Heart right ventricle (tissue), 16 donors: Measurements from ENCODE around the gene SMYD3. TPM values are rescaled to one million over a fixed set of nuclear protein-coding genes. Genes with fewer than 3 reads are reported as not detected.

Experiments
- ATAC-seq, 8 donors: fragments of 200-7000 bp; cut with Tn5 transposase; one replicate each; pipeline ENCODE4 v1.9.1; 2020; ENCODE audit warnings: mild to moderate bottlenecking in 8 of 8, moderate library complexity in 8 of 8, moderate number of reproducible peaks in 1 of 8
- DNase-seq, 2 donors: peaks; one replicate each; pipeline ENCODE4 v3.0.0-alpha.2; 2020
- H3K27ac ChIP-seq, 10 donors: fragments of 200-600 bp; sonication (generic) in 2 of 10; one replicate each; pipeline versions ENCODE4 v1.5.0 to v1.8.0; 2020 to 2022; ENCODE audit warnings: mild to moderate bottlenecking in 3 of 10
- H3K27me3 ChIP-seq, 7 donors: fragments of 200-600 bp; one replicate each; pipeline ENCODE4 v1.8.0; 2021 to 2022; ENCODE audit warnings: mild to moderate bottlenecking in 2 of 7
- H3K36me3 ChIP-seq, 9 donors: fragments of 200-600 bp; sonication (generic) in 1 of 9; one replicate each; pipeline versions ENCODE4 v1.5.0 to v1.8.0; 2020 to 2022; ENCODE audit warnings: mild to moderate bottlenecking in 2 of 9
- H3K4me1 ChIP-seq, 9 donors: fragments of 200-600 bp; sonication (generic) in 1 of 9; one replicate each; pipeline versions ENCODE4 v1.5.0 to v1.8.0; 2020 to 2022; ENCODE audit warnings: mild to moderate bottlenecking in 4 of 9
- H3K4me3 ChIP-seq, 10 donors: fragments of 200-600 bp; sonication (generic) in 2 of 10; one replicate each; pipeline versions ENCODE4 v1.5.0 to v1.8.0; 2020 to 2022; ENCODE audit warnings: mild to moderate bottlenecking in 7 of 10, moderate library complexity in 2 of 10
- H3K9me3 ChIP-seq, 11 donors: fragments of 200-600 bp in 10 of 11; sonication (generic) in 2 of 11; one replicate each; pipeline versions ENCODE4 v1.5.0 to v1.8.0; 2013 to 2022; ENCODE audit warnings: mild to moderate bottlenecking in 2 of 11, control low read depth in 1 of 11, moderate library complexity in 1 of 11
- CTCF ChIP-seq, 9 donors: fragments of 200-600 bp; sonication (generic) in 2 of 9; IDR thresholded peaks; one replicate each; pipeline versions ENCODE4 v1.5.0 to v1.8.0; 2021 to 2022; ENCODE audit warnings: antibody characterized with exemption in 9 of 9, mild to moderate bottlenecking in 5 of 9, moderate library complexity in 1 of 9
- WGBS, 2 donors: extraction: QIAGEN DNeasy Blood & Tissue Kit; methylation state at CpG; one replicate each; pipeline ENCODE4 v1.1.7; 2013; ENCODE audit warnings: inconsistent platforms in 1 of 2; 5-methylcytosine and 5-hydroxymethylcytosine counted together
- intact Hi-C, 10 donors: fragments of 100-400 bp; cut with DNase I; formaldehyde crosslinking; loops; one replicate each; pipeline versions ENCODE4 v1.11.1 to v1.14.2; 2022
- polyA plus RNA-seq, 2 donors: library from polyadenylated mRNA; stranded (reverse); fragments of 200-250 nt; gene quantifications; one replicate each; pipeline ENCODE4 v1.2.3, GENCODE V29; 2013
- total RNA-seq, 10 donors: library from RNA; stranded (reverse); fragmentation: NEBNext Ultra II Directional in 3 of 10; extraction: Animal tissue kit (Norgen Biotek cat#: 25700) in 3 of 10; gene quantifications; one replicate each; pipeline versions ENCODE4 v1.2.1 to v1.2.4, GENCODE V29; 2021 to 2023
- donor health status: Arrhythmogenic right ventricular cardiomyopathy.
- donor health status: ischemic (EF 13 %, LVEDD 7.1; RV severe dilation, severe dysfunction).
- donor health status: healthy with polysubstance abuse.
- donor health status: DM: no; HTN: yes; CAD: no.
- donor health status: DM: no; HTN: no; CAD: no.
- donor health status: ischemic (EF 25% LVEDD 6.9; RV normal size, moderate dysfunction).
- donor health status: ischemic (EF 25% LVEDD 5.7; RV mildly dilated, moderate dysfunction).
- donor health status: healthy.
- donor health status: DM: yes; HTN: yes; CAD: no.
- donor health status: Ischemic cardiomyopathy.
- donor health status: ischemic (EF 35%, LVEDD 5.7; RV mildly dilated, moderate dysfunction).
- donor health status: nonischemic (EF 11% LVEDD 7.7; RV severe dilation, severe dysfunction).
- donor health status: DM: yes; HTN: yes; CAD: no.
- donor health status: PGD.
- donor health status: ischemic (EF 29% LVEDD 5.4; RV normal size, mild dysfunction).
- donor health status: nonischemic (EF 23%, LVEDD 6.1; RV moderate dilation, normal function).

Gene SMYD3
- total and polyA plus RNA-seq, 12 donors: 5.9 to 13.9 (median 8.1) TPM

GRCh38 chr1:246301553-246302250 is 205.4 kb downstream of the SMYD3 start:
- intact Hi-C loops: no loop called here
- 77 to 82% methylated on average over 6 of the region's 6 CpGs for WGBS, 2 donors
- Histone ChIP-seq H3K27me3 (no peaks in the 10 kb centered on the region), H3K4me3 (no peak overlapping the region), H3K4me1 (peaks cover 0 to 6% (median 0%) of the 10 kb centered on the region in 9 donors), H3K36me3 (no peaks in the 10 kb centered on the region), H3K9me3 (no peaks in the 10 kb centered on the region), H3K27ac (no peak overlapping the region)
- no peak for DNase-seq
- no peak for ATAC-seq
- no peak for TF ChIP-seq CTCF (IDR thresholded peaks at IDR 0.05)

- Histone ChIP-seq H3K4me3 (no peak overlapping the region), H3K27ac (no peak overlapping the region), H3K9me3 (no peaks in the 10 kb centered on the region), H3K27me3 (no peaks in the 10 kb centered on the region), H3K4me1 (peaks cover 0 to 7% (median 0%) of the 10 kb centered on the region in 9 donors), H3K36me3 (no peaks in the 10 kb centered on the region)
- DNase-seq (no peak), ATAC-seq (no peak)
- TF ChIP-seq CTCF (IDR thresholded peaks at IDR 0.05): no peak
- 69 to 73% methylated on average over 6 of the region's 6 CpGs for WGBS, 2 donors
- intact Hi-C loops: no loop called here
These were observed 206.2 kb downstream of the SMYD3 start for GRCh38 chr1:246300626-246301549.

GRCh38 chr1:246297279-246298265 is 209.5 kb downstream of the SMYD3 start:
- 80 to 85% methylated on average over 5 of the region's 5 CpGs for WGBS, 2 donors
- ATAC-seq (no peak), DNase-seq (no peak)
- Histone ChIP-seq H3K4me3 (no peak overlapping the region), H3K27me3 (no peaks in the 10 kb centered on the region), H3K36me3 (no peaks in the 10 kb centered on the region), H3K27ac (no peak overlapping the region), H3K4me1 (peaks cover 0 to 7% (median 0%) of the 10 kb centered on the region in 9 donors), H3K9me3 (no peaks in the 10 kb centered on the region)
- no peak for TF ChIP-seq CTCF (IDR thresholded peaks at IDR 0.05)
- intact Hi-C loops: no loop called here

GRCh38 chr1:246295968-246296367 is 211.1 kb downstream of the SMYD3 start:
- intact Hi-C loops: no loop called here
- no peak overlapping the region for H3K4me3 ChIP-seq
- no peak for DNase-seq
- no peak for TF ChIP-seq CTCF (IDR thresholded peaks at IDR 0.05)
- no peak for ATAC-seq
- 56 to 67% methylated on average over 5 of the region's 5 CpGs for WGBS, 2 donors
- H3K27me3 ChIP-seq: no peaks in the 10 kb centered on the region
- H3K9me3 ChIP-seq: no peaks in the 10 kb centered on the region
- no peak overlapping the region for H3K27ac ChIP-seq
- H3K36me3 ChIP-seq: no peaks in the 10 kb centered on the region
- peaks cover 0 to 7% (median 0%) of the 10 kb centered on the region in 9 donors for H3K4me1 ChIP-seq
